K562 (cell line): ENCODE measurements around the gene TRPV6. TPM values are rescaled to one million over a fixed set of nuclear protein-coding genes. Genes with fewer than 3 reads are reported as not detected.

Experiments
- ATAC-seq: fragments of 200-7000 bp; cut with Tn5 transposase; 3 replicates; pipeline ENCODE4 v1.9.1; 2020; ENCODE audit warnings: moderate library complexity
- BruUV-seq: library from RNA; stranded (reverse); fragments of 400-500 nt; replicated peaks from 2 replicates; lab custom pipeline; 2021; lab: Mats Ljungman, UMichigan
- CTCF ChIA-PET: fragments of 300-600 bp; formaldehyde crosslinking; extraction: SDS; loops from one replicate; lab custom pipeline; 2021; ENCODE audit warnings: low intra/inter-chr PET ratio; lab: Yijun Ruan, JAX
- POLR2A ChIA-PET: fragments of 300-600, 350-650 bp; sonication (Branson Sonifier 250); formaldehyde crosslinking; extraction: SDS; loops from one replicate; lab custom pipeline; 2021; ENCODE audit warnings: antibody characterized with exemption, inconsistent platforms; lab: Yijun Ruan, JAX
- DNase-seq, 4 experiments: peaks; one replicate each; pipeline versions ENCODE4 v3.0.0 to v3.0.0-alpha.2; 2011 to 2018; ENCODE audit warnings: low spot score in 3 of 4, mixed read lengths in 3 of 4; ENCODE audit errors: extremely low read depth in 1 of 4
- FAIRE-seq: peaks from 2 replicates; lab custom pipeline; 2011; peaks lifted over from hg19 to GRCh38; lab: Jason Lieb, UNC
- H2AFZ ChIP-seq: 2 replicates; pipeline ENCODE4 v1.6.0; 2011; ENCODE audit warnings: low read depth, low read length, control low read depth, inconsistent platforms
- H3K27ac ChIP-seq: fragments of 200-600 bp; 3 replicates; pipeline ENCODE4 v1.8.0; 2011; ENCODE audit warnings: low read depth, mild to moderate bottlenecking, control low read depth, inconsistent platforms, low read length, moderate library complexity, mixed read lengths; ENCODE audit errors: extremely low read depth
- H3K27me3 ChIP-seq, 2 experiments: fragments of 300-600 bp in 1 of 2; 2 replicates in 1 of 2; 3 replicates in 1 of 2; pipeline versions ENCODE4 v1.6.0 to v1.8.0; 2011; ENCODE audit warnings: inconsistent platforms in 2 of 2, low read length in 2 of 2, mild to moderate bottlenecking in 1 of 2, mixed read lengths in 1 of 2, moderate library complexity in 1 of 2; ENCODE audit not compliant: control insufficient read depth in 2 of 2, insufficient read depth in 2 of 2
- H3K36me3 ChIP-seq: fragments of 300-600 bp; 3 replicates; pipeline ENCODE4 v1.8.0; 2011; ENCODE audit warnings: mild to moderate bottlenecking, low read length, inconsistent platforms; ENCODE audit not compliant: control insufficient read depth, insufficient read depth
- H3K4me1 ChIP-seq, 2 experiments: fragments of 200-600 bp in 1 of 2; replicated peaks in 1 of 2; 2 replicates in 1 of 2; 3 replicates in 1 of 2; pipeline versions ENCODE4 v1.5.1 to v1.8.0; 2011; ENCODE audit warnings: inconsistent platforms in 2 of 2, low read length in 2 of 2, mild to moderate bottlenecking in 1 of 2, mixed read lengths in 1 of 2, moderate library complexity in 1 of 2; ENCODE audit not compliant: control insufficient read depth in 2 of 2, insufficient read depth in 2 of 2
- H3K4me2 ChIP-seq: 2 replicates; pipeline ENCODE4 v1.6.1; 2011; ENCODE audit warnings: low read length, control low read depth, inconsistent platforms, mixed read lengths; ENCODE audit not compliant: insufficient read depth
- H3K4me3 ChIP-seq: fragments of 200-600 bp; sonication (generic), shearing (Covaris generic); 2 replicates; pipeline ENCODE4 v1.5.1; 2016; ENCODE audit warnings: control low read depth, inconsistent platforms
- H3K79me2 ChIP-seq: fragments of 200-600 bp; 3 replicates; pipeline ENCODE4 v1.8.0; 2011; ENCODE audit warnings: low read length, inconsistent platforms; ENCODE audit not compliant: control insufficient read depth, insufficient read depth
- H3K9ac ChIP-seq, 2 experiments: 2 replicates each; pipeline versions ENCODE4 v1.6.0 to v1.6.1; 2011; ENCODE audit warnings: low read depth in 2 of 2, low read length in 2 of 2, control low read depth in 1 of 2, inconsistent platforms in 1 of 2, mild to moderate bottlenecking in 1 of 2, mixed read lengths in 1 of 2; ENCODE audit not compliant: insufficient read depth in 1 of 2
- H3K9me1 ChIP-seq: one replicate; pipeline ENCODE4 v1.6.0; 2011; ENCODE audit warnings: inconsistent platforms, mild to moderate bottlenecking, low read length, moderate library complexity; ENCODE audit not compliant: control insufficient read depth, insufficient read depth
- H3K9me3 ChIP-seq: replicated peaks from 2 replicates; pipeline ENCODE4 v1.5.1; 2011; ENCODE audit warnings: low read depth, low read length, inconsistent platforms; ENCODE audit not compliant: control insufficient read depth, insufficient read depth
- H4K20me1 ChIP-seq: replicated peaks from 2 replicates; pipeline ENCODE4 v1.6.1; 2011; ENCODE audit warnings: low read length, inconsistent platforms, mixed read lengths; ENCODE audit not compliant: control insufficient read depth, insufficient read depth
- ARID3B ChIP-seq: fragments of 250-450 bp; sonication (Bioruptor Pico); IDR thresholded peaks from 2 replicates; pipeline ENCODE4 v1.4.0; 2020; ENCODE audit warnings: borderline replicate concordance
- BCOR ChIP-seq: fragments of 450-650 bp; IDR thresholded peaks from 2 replicates; pipeline ENCODE4 v1.6.1; 2016
- C11orf30 ChIP-seq: fragments of 450-650 bp; IDR thresholded peaks from 2 replicates; pipeline ENCODE4 v1.6.1; 2016; ENCODE audit warnings: low read depth, mild to moderate bottlenecking
- DEAF1 ChIP-seq: fragments of 450-650 bp; formaldehyde crosslinking; IDR thresholded peaks from 2 replicates; pipeline ENCODE4 v1.4.0; 2020; ENCODE audit warnings: mild to moderate bottlenecking, moderate library complexity
- DPF2 ChIP-seq: fragments of 450-650 bp; IDR thresholded peaks from 2 replicates; pipeline ENCODE4 v1.6.1; 2016
- FOSL1 ChIP-seq: fragments of 200-800 bp; sonication (Bioruptor generic); conservative IDR thresholded peaks from 2 replicates; pipeline ENCODE4 v1.6.1; 2016; ENCODE audit warnings: missing genetic modification characterization, missing compliant biosample characterization
- FOXM1 ChIP-seq, 2 experiments: fragments of 450-650 bp in 1 of 2; sonication (generic) in 1 of 2; formaldehyde crosslinking in 1 of 2; IDR thresholded peaks; 2 replicates each; pipeline versions ENCODE4 v1.6.1 to v1.9.0; 2017 to 2022; ENCODE audit warnings: low read depth in 2 of 2, mild to moderate bottlenecking in 2 of 2, missing genetic modification reagents in 1 of 2, moderate library complexity in 1 of 2
- MTA1 ChIP-seq: fragments of 450-650 bp; IDR thresholded peaks from 2 replicates; pipeline ENCODE4 v1.6.1; 2017; ENCODE audit warnings: borderline replicate concordance
- RBM17 ChIP-seq: fragments of 200-400 bp; formaldehyde crosslinking; IDR thresholded peaks from 2 replicates; pipeline ENCODE4 v1.6.1; 2017; ENCODE audit warnings: low read depth, mild to moderate bottlenecking, low read length, borderline replicate concordance
- SMARCC2 ChIP-seq: fragments of 450-650 bp; IDR thresholded peaks from 2 replicates; pipeline ENCODE4 v1.6.1; 2017; ENCODE audit warnings: antibody characterized with exemption, moderate library complexity, mild to moderate bottlenecking, low read depth
- SMARCE1 ChIP-seq: fragments of 450-650 bp; IDR thresholded peaks from 2 replicates; pipeline ENCODE4 v1.7.1; 2016; ENCODE audit warnings: mild to moderate bottlenecking
- ZNF146 ChIP-seq: IDR thresholded peaks from one replicate; pipeline ENCODE4 v1.6.1; 2018; ENCODE audit warnings: missing compliant biosample characterization; ENCODE audit not compliant: unreplicated experiment
- ZNF217 ChIP-seq: sonication (generic); formaldehyde crosslinking; IDR thresholded peaks from 2 replicates; pipeline ENCODE4 v1.8.0; 2022; ENCODE audit warnings: mild to moderate bottlenecking, missing genetic modification reagents
- ZNF695 ChIP-seq: fragments of 450-650 bp; formaldehyde crosslinking; IDR thresholded peaks from 2 replicates; pipeline ENCODE4 v1.4.0; 2020; ENCODE audit warnings: mild to moderate bottlenecking, moderate library complexity
- WGBS: fragments of 100-300 bp; shearing (Covaris generic); methylation state at CpG from one replicate; pipeline ENCODE4 v1.1.6; 2016; ENCODE audit warnings: low coverage, mixed read lengths; ENCODE audit not compliant: insufficient coverage; ENCODE audit errors: missing lambda C conversion rate; 5-methylcytosine and 5-hydroxymethylcytosine counted together
- in situ Hi-C: fragments of 300-500 bp; cut with MboI; formaldehyde crosslinking; loops from 4 replicates; pipeline ENCODE4 v1.15.0; 2018; ENCODE audit warnings: inconsistent platforms, mixed read lengths
- intact Hi-C: fragments of 100-400 bp; cut with micrococcal nuclease; formaldehyde crosslinking; loops from 2 replicates; pipeline ENCODE4 v1.14.2; 2022
- polyA plus RNA-seq, 8 experiments: library from polyadenylated mRNA; depleted of rRNA in 4 of 8; stranded (reverse) in 5 of 8; unstranded in 3 of 8; fragments of >200 nt; fragmentation: Nextera tagmentation in 2 of 8; fragmentation: Illumina TruSeq in 1 of 8; extraction: Ambion mirVana in 2 of 8; extraction: Trizol in 1 of 8; gene quantifications; 2 replicates each; pipeline versions ENCODE4 v1.2.1 to v1.2.3, GENCODE V29; 2011 to 2014; ENCODE audit warnings: inconsistent platforms in 1 of 8, missing spikeins in 1 of 8
- total RNA-seq, 7 experiments: library from RNA; depleted of rRNA in 6 of 7; stranded (reverse); fragments of >200 nt in 6 of 7; fragmentation: Illumina TruSeq in 2 of 7; extraction: Trizol in 2 of 7; gene quantifications; 2 replicates each; pipeline versions ENCODE4 v1.2.1 to v1.2.3, GENCODE V29; 2011 to 2021; ENCODE audit warnings: low replicate concordance in 1 of 7
- TF ChIP-seq, protein P1 (sequence below), 2 experiments: IDR thresholded peaks; 2 replicates each; pipeline ENCODE4 v1.6.1; 2012; ENCODE audit warnings: improper control_type of control experiment in 2 of 2, low read depth in 2 of 2, low read length in 2 of 2, borderline replicate concordance in 1 of 2

TRPV6 gene
- total and polyA plus RNA-seq, 9 of the 15 experiments (the other 6 are each of a cell fraction or from before 2014, with no cell fraction given) = 0.04 to 0.36 (median 0.11) TPM

DNA sequence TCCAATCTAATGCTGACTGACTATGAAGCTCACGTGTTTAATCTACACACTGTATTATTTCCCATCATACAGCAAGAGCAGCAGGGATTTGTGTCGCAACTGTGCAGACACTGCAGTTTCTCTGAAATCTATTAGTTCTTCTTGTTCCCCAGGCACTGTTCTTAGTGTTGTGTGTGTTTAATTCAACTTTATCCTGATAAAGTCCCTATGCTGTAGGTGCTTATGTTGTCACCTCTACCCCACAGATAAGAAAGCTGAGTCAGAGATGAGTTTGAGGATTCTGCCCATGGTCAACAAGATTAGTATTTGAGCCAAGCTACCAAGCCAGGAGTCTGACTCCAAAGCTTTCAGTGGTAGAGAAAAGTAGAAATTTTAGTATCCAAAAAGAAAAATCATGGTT, 53.1 kb downstream of the TRPV6 start:
- H3K79me2 ChIP-seq = no peaks in the 10 kb centered on the region
- DNase-seq (peak in 1 of 4 experiments; percentile 31), FAIRE-seq (peak; percentile 49), ATAC-seq (peak; percentile 35; the same call in 1 of the 3 replicates)
- H4K20me1 ChIP-seq = no peaks in the 10 kb centered on the region
- H3K9me3 ChIP-seq = no peaks in the 10 kb centered on the region
- H3K36me3 ChIP-seq = no peaks in the 10 kb centered on the region
- H3K4me2 ChIP-seq = peak overlapping the region; percentile 48; the same call in 1 of the 2 replicates
- no peak overlapping the region for H3K4me3 ChIP-seq
- POLR2A ChIA-PET = interaction anchor here (1.0 kb wide), 1 partner anchor 11 kb away, joined by 3 read pairs; no protein-coding TSS in a partner anchor
- H3K27me3 ChIP-seq = no peaks in the 10 kb centered on the region; a peak in 1 of 5 replicates
- H3K27ac ChIP-seq = no peak overlapping the region
- no peak overlapping the region for H3K9ac ChIP-seq
- no TSS peak for BruUV-seq
- intact Hi-C loops (no loop called here), in situ Hi-C loops (no loop called here)
- 2% methylated on average over 2 of the region's 2 CpGs for WGBS
- peaks cover 0 to 17% of the 10 kb centered on the region in 2 experiments; a peak in 2 of 5 replicates for H3K4me1 ChIP-seq
- H3K9me1 ChIP-seq = no peaks in the 10 kb centered on the region
- CTCF ChIA-PET = no interaction called here
- no peak overlapping the region for H2AFZ ChIP-seq
- TF ChIP-seq ZNF695 (CRISPR knock-in tag) (no peak), SMARCE1 (peak; percentile 28; the same call in 1 of the 2 replicates), DPF2 (peak; percentile 45; the same call in 1 of the 2 replicates), SMARCC2 (no peak), ARID3B (no peak), BCOR (no peak), FOXM1 (IDR thresholded peaks at IDR 0.05; ENCODE audit: low read depth) (no peak), FOXM1 (CRISPR knock-in tag; IDR thresholded peaks at IDR 0.05; ENCODE audit: low read depth) (no peak), RBM17 (no peak), ZNF217 (CRISPR knock-in tag) (no peak), DEAF1 (no peak), FOSL1 (tag) (peak; percentile 86), C11orf30 (peak; percentile 27; the same call in 1 of the 2 replicates), MTA1 (no peak), ZNF146 (CRISPR knock-in tag) (no peak)
- TF ChIP-seq, protein P1, sequence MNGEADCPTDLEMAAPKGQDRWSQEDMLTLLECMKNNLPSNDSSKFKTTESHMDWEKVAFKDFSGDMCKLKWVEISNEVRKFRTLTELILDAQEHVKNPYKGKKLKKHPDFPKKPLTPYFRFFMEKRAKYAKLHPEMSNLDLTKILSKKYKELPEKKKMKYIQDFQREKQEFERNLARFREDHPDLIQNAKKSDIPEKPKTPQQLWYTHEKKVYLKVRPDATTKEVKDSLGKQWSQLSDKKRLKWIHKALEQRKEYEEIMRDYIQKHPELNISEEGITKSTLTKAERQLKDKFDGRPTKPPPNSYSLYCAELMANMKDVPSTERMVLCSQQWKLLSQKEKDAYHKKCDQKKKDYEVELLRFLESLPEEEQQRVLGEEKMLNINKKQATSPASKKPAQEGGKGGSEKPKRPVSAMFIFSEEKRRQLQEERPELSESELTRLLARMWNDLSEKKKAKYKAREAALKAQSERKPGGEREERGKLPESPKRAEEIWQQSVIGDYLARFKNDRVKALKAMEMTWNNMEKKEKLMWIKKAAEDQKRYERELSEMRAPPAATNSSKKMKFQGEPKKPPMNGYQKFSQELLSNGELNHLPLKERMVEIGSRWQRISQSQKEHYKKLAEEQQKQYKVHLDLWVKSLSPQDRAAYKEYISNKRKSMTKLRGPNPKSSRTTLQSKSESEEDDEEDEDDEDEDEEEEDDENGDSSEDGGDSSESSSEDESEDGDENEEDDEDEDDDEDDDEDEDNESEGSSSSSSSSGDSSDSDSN (IDR thresholded peaks at IDR 0.05; ENCODE audit: borderline replicate concordance in 1 of 2, low read depth in 2 of 2, low read length in 2 of 2) = no peak
